ENCODE measurements around the gene RTL9. TPM values are rescaled to one million over a fixed set of nuclear protein-coding genes. Genes with fewer than 3 reads are reported as not detected.

RTL9 gene
- total and polyA plus RNA-seq, 9 of the 15 experiments (the other 6 are each of a cell fraction or from before 2014, with no cell fraction given): 0.04 to 0.35 (median 0.13) TPM; not detected in 1

DNA sequence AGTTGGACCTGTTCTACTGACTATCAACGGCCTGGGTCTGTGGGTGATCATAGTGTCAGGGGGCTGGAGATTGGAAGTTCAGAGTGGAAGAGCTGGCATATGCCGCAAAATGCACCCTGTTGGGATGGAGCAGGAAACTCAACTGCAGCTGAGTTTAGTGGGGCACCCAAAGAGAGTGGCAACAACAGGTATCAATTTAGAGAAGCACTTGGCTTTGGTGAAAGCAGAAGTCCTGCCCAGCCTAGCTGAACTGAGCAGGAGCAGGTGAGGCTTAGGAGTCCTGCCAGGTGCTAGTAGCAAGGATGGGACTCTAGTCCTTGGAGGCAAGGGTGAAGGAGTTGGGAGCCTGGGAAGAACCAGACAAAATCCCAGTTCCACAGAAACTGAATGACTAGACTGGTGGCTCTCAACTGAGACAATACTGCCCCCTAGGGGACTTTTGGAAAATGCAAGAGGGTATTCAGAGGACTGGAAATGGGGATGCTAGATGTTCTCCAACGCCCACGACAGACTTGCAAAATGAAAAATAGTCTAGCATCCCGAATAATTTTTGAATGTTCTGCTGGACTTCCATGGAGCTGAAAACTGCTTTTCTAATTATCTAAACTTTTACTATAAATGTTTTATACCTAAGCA, 49.4 kb downstream of the RTL9 start (continued):
- TF ChIP-seq, protein P1, sequence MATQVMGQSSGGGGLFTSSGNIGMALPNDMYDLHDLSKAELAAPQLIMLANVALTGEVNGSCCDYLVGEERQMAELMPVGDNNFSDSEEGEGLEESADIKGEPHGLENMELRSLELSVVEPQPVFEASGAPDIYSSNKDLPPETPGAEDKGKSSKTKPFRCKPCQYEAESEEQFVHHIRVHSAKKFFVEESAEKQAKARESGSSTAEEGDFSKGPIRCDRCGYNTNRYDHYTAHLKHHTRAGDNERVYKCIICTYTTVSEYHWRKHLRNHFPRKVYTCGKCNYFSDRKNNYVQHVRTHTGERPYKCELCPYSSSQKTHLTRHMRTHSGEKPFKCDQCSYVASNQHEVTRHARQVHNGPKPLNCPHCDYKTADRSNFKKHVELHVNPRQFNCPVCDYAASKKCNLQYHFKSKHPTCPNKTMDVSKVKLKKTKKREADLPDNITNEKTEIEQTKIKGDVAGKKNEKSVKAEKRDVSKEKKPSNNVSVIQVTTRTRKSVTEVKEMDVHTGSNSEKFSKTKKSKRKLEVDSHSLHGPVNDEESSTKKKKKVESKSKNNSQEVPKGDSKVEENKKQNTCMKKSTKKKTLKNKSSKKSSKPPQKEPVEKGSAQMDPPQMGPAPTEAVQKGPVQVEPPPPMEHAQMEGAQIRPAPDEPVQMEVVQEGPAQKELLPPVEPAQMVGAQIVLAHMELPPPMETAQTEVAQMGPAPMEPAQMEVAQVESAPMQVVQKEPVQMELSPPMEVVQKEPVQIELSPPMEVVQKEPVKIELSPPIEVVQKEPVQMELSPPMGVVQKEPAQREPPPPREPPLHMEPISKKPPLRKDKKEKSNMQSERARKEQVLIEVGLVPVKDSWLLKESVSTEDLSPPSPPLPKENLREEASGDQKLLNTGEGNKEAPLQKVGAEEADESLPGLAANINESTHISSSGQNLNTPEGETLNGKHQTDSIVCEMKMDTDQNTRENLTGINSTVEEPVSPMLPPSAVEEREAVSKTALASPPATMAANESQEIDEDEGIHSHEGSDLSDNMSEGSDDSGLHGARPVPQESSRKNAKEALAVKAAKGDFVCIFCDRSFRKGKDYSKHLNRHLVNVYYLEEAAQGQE (IDR thresholded peaks at IDR 0.05; ENCODE audit: borderline replicate concordance): peak; percentile 74
- TF ChIP-seq, protein P1 (CRISPR knock-in tag; IDR thresholded peaks at IDR 0.05; ENCODE audit: low read depth): no peak
- no peak for TF ChIP-seq TFAM (CRISPR knock-in tag; conservative IDR thresholded peaks at IDR 0.05)
- TF ChIP-seq ARID2 (IDR thresholded peaks at IDR 0.05): 0 out of 2 replicates have a peak, but pooled peaks have one; percentile 19
- TF ChIP-seq ZNF274 (IDR thresholded peaks at IDR 0.05; ENCODE audit: borderline replicate concordance, low read depth, low read length): no peak
- no peak for TF ChIP-seq PCBP2 (IDR thresholded peaks at IDR 0.05; ENCODE audit: low read depth, low read length, poor library complexity, severe bottlenecking)
- TF ChIP-seq, protein P2, sequence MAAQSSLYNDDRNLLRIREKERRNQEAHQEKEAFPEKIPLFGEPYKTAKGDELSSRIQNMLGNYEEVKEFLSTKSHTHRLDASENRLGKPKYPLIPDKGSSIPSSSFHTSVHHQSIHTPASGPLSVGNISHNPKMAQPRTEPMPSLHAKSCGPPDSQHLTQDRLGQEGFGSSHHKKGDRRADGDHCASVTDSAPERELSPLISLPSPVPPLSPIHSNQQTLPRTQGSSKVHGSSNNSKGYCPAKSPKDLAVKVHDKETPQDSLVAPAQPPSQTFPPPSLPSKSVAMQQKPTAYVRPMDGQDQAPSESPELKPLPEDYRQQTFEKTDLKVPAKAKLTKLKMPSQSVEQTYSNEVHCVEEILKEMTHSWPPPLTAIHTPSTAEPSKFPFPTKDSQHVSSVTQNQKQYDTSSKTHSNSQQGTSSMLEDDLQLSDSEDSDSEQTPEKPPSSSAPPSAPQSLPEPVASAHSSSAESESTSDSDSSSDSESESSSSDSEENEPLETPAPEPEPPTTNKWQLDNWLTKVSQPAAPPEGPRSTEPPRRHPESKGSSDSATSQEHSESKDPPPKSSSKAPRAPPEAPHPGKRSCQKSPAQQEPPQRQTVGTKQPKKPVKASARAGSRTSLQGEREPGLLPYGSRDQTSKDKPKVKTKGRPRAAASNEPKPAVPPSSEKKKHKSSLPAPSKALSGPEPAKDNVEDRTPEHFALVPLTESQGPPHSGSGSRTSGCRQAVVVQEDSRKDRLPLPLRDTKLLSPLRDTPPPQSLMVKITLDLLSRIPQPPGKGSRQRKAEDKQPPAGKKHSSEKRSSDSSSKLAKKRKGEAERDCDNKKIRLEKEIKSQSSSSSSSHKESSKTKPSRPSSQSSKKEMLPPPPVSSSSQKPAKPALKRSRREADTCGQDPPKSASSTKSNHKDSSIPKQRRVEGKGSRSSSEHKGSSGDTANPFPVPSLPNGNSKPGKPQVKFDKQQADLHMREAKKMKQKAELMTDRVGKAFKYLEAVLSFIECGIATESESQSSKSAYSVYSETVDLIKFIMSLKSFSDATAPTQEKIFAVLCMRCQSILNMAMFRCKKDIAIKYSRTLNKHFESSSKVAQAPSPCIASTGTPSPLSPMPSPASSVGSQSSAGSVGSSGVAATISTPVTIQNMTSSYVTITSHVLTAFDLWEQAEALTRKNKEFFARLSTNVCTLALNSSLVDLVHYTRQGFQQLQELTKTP (IDR thresholded peaks at IDR 0.05; ENCODE audit: low read depth in 1 of 2, partially characterized antibody in 2 of 2): no peak
- TF ChIP-seq BRF1 (IDR thresholded peaks at IDR 0.05; ENCODE audit: borderline replicate concordance, extremely low read depth, insufficient read length): no peak

All from K562 (cell line).